ENCODE data around the gene GBGT1. TPM values are rescaled to one million over a fixed set of nuclear protein-coding genes. Genes with fewer than 3 reads are reported as not detected.

GBGT1 gene
- total RNA-seq, 1 donor from 2014 or later, result 13.4 TPM

- H3K9me3 ChIP-seq, result no peaks in the 10 kb centered on the region
- no peak overlapping the region for H3K4me3 ChIP-seq
- H3K27ac ChIP-seq, result no peak overlapping the region
- no peak for DNase-seq (ENCODE audit: low spot score in 2 of 2)
- intact Hi-C loops (cut with DNase I), result no loop called here
- no peaks in the 10 kb centered on the region for H3K27me3 ChIP-seq
- no peak for TF ChIP-seq CTCF (IDR thresholded peaks at IDR 0.05)
- H3K36me3 ChIP-seq, result no peaks in the 10 kb centered on the region
- peaks cover 0 to 17% of the 10 kb centered on the region in 2 donors for H3K4me1 ChIP-seq
Observed at GRCh38 chr9:133167096-133167730, 3.5 kb upstream of the GBGT1 start.

- DNase-seq (ENCODE audit: low spot score in 2 of 2), result no peak
Observed at GRCh38 chr9:133166392-133166791, 2.7 kb upstream of the GBGT1 start.

GRCh38 chr9:133165452-133165730, 1.7 kb upstream of the GBGT1 start:
- Histone ChIP-seq H3K36me3 (no peaks in the 10 kb centered on the region), H3K9me3 (no peaks in the 10 kb centered on the region), H3K27me3 (no peaks in the 10 kb centered on the region), H3K4me1 (peaks cover 0 to 17% of the 10 kb centered on the region in 2 donors), H3K4me3 (no peak overlapping the region), H3K27ac (no peak overlapping the region)
- no peak for DNase-seq (ENCODE audit: low spot score in 2 of 2)
- no peak for TF ChIP-seq CTCF (IDR thresholded peaks at IDR 0.05)
- intact Hi-C loops (cut with DNase I), result no loop called here

More at GRCh38 chr9:133166392-133166791, 2.7 kb upstream of the GBGT1 start:
- Histone ChIP-seq H3K9me3 (no peaks in the 10 kb centered on the region), H3K27me3 (no peaks in the 10 kb centered on the region), H3K36me3 (no peaks in the 10 kb centered on the region), H3K4me1 (peaks cover 0 to 17% of the 10 kb centered on the region in 2 donors), H3K4me3 (no peak overlapping the region), H3K27ac (no peak overlapping the region)
- TF ChIP-seq CTCF (IDR thresholded peaks at IDR 0.05), result no peak
- intact Hi-C loops (cut with DNase I), result no loop called here

GRCh38 chr9:133164191-133164590, 477 bp upstream of the GBGT1 start:
- intact Hi-C loops (cut with DNase I), result no loop called here
- Histone ChIP-seq H3K4me3 (peak overlapping the region; percentile 77 to 83), H3K4me1 (peaks cover 0 to 17% of the 10 kb centered on the region in 2 donors), H3K36me3 (no peaks in the 10 kb centered on the region), H3K9me3 (no peaks in the 10 kb centered on the region), H3K27ac (peak overlapping the region; percentile 67 to 71), H3K27me3 (no peaks in the 10 kb centered on the region)
- TF ChIP-seq CTCF (IDR thresholded peaks at IDR 0.05), result no peak
- DNase-seq (ENCODE audit: low spot score in 2 of 2), result no peak

- Histone ChIP-seq H3K27me3 (no peaks in the 10 kb centered on the region), H3K4me1 (peaks cover 0 to 17% of the 10 kb centered on the region in 2 donors), H3K4me3 (peak overlapping the region; percentile 77 to 83), H3K9me3 (no peaks in the 10 kb centered on the region), H3K36me3 (no peaks in the 10 kb centered on the region), H3K27ac (peak overlapping the region; percentile 67 to 71)
- intact Hi-C loops (cut with DNase I), result no loop called here
- DNase-seq (ENCODE audit: low spot score in 2 of 2), result peak in 1 of 2 donors; percentile 65
- no peak for TF ChIP-seq CTCF (IDR thresholded peaks at IDR 0.05)
Observed at GRCh38 chr9:133162861-133163503, 732 bp downstream of the GBGT1 start.

Measured in ascending aorta (tissue), 2 donors.